Vagina (tissue), 2 donors: Measurements from ENCODE around the gene HSCB.

Experiments
- CTCF ChIP-seq, 3 experiments: fragments of 450-650 bp in 2 of 3; fragments of 200-600 bp in 1 of 3; sonication (generic) in 1 of 3; IDR thresholded peaks; one replicate each; pipeline ENCODE4 v1.5.1; 2017 to 2019; ENCODE audit warnings: antibody characterized with exemption in 3 of 3, mild to moderate bottlenecking in 2 of 3, moderate library complexity in 2 of 3
- POLR2A ChIP-seq, 2 donors: fragments of 450-650 bp; IDR thresholded peaks; one replicate each; pipeline ENCODE4 v1.6.1; 2017; ENCODE audit warnings: antibody characterized with exemption in 2 of 2, mild to moderate bottlenecking in 2 of 2, moderate library complexity in 2 of 2

- TF ChIP-seq POLR2A (IDR thresholded peaks at IDR 0.05) (no peak), CTCF (IDR thresholded peaks at IDR 0.05) (no peak)
These were observed 547 bp upstream of the HSCB start for GRCh38 chr22:28741200-28741784.
